AG04450 (cell line): ENCODE measurements around the gene WRAP73. TPM values are rescaled to one million over a fixed set of nuclear protein-coding genes. Genes with fewer than 3 reads are reported as not detected.

Experiments used
- CTCF ChIA-PET: fragments of 300-600, 350-600 bp; formaldehyde crosslinking; extraction: SDS; loops from one replicate; lab custom pipeline; 2022; ENCODE audit warnings: antibody characterized with exemption, inconsistent platforms; lab: Charles Lee
- POLR2A ChIA-PET: fragments of 350-600 bp; formaldehyde crosslinking; extraction: SDS; loops from one replicate; lab custom pipeline; 2021; ENCODE audit warnings: antibody characterized with exemption, inconsistent platforms; lab: Yijun Ruan, JAX
- DNase-seq: peaks from one replicate; pipeline ENCODE4 v3.0.0-alpha.2; 2011; ENCODE audit warnings: low read depth, low spot score
- H3K27ac ChIP-seq: one replicate; pipeline ENCODE4 v1.5.1; 2012; ENCODE audit warnings: low read depth, low read length, control low read depth
- H3K27me3 ChIP-seq: one replicate; pipeline ENCODE4 v1.6.0; 2012; ENCODE audit warnings: low read length; ENCODE audit not compliant: control insufficient read depth, insufficient read depth
- H3K4me3 ChIP-seq: 2 replicates; pipeline ENCODE4 v1.5.1; 2011; ENCODE audit warnings: mild to moderate bottlenecking, low read depth, low read length, control low read depth
- H3K9me3 ChIP-seq: 2 replicates; pipeline ENCODE4 v1.5.1; 2012; ENCODE audit warnings: low read length; ENCODE audit not compliant: control insufficient read depth, insufficient read depth
- CTCF ChIP-seq: IDR thresholded peaks from 2 replicates; pipeline ENCODE4 v1.5.1; 2011; ENCODE audit warnings: low read depth, low read length, control low read depth, inconsistent platforms
- polyA plus RNA-seq: library from polyadenylated mRNA; depleted of rRNA; stranded (reverse); fragments of >200 nt; gene quantifications from 2 replicates; pipeline ENCODE4 v1.2.3, GENCODE V29; 2011

The WRAP73 gene
- polyA plus RNA-seq, 1 experiment, result 14.1 TPM

DNA sequence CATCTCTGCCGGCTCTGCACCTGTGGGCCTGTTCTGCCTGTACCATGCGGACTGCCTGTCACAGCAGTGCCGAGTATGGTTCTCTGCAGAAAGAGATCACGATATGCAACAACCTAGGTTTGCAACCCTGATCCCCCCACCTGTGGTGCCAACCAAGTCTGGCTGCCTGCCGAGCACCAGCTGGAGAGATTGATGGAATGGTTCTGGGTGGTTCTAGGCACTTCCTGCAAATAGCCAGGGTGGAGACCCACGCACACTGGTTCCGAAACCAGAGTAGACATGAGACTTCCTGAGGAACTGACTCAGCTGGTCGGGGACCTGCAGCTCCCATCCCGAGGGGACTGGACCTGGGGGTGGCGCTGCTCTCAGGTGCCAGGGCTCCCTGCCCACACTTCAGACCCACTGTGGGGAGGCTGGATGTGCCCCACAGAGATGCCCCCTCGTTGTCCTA lies 19.7 kb downstream of the WRAP73 start:
- no peak for TF ChIP-seq CTCF
- no peak overlapping the region for H3K27ac ChIP-seq
- ChIA-PET POLR2A (no interaction called here), CTCF (interaction anchor here (0.6 to 2.9 kb wide), 3 partner anchors 13 to 177 kb away, joined by 3 to 12 read pairs (median 3); no protein-coding TSS in a partner anchor)
- no peak overlapping the region for H3K4me3 ChIP-seq
- H3K27me3 ChIP-seq, result no peaks in the 10 kb centered on the region
- no peaks in the 10 kb centered on the region for H3K9me3 ChIP-seq
- no peak for DNase-seq

DNA sequence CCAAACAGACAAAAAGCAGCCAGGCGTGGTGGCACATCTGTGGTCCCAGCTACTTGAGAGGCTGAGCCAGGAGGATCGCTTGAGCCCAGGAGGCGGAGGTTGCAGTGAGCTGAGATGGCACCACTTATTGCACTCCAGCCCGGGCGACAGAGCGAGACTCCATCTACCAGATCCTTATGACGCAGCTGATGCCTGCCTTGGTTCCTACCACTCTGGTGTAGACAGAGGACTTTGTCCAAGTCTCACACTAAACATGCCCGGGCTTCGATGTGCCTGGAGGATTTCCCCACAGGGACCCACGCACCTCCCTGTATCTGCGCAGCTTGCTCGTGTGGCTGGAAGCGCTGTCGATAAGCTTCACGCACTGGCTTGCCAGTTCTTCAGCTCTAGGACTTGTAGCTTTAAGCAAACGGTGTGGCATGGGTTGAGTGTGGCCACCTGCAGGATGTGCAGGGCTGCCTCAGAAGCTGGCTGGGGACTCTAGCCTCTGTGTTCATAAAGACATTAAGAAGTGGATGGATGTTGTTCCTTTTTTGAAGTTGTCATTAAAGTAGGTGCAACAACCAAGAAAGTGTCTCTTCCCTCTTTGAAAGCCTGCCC lies 20.2 kb downstream of the WRAP73 start:
- no peaks in the 10 kb centered on the region for H3K27me3 ChIP-seq
- H3K27ac ChIP-seq, result no peak overlapping the region
- POLR2A ChIA-PET, result no interaction called here
- no peaks in the 10 kb centered on the region for H3K9me3 ChIP-seq
- no peak overlapping the region for H3K4me3 ChIP-seq
- no peak for DNase-seq
- no peak for TF ChIP-seq CTCF
- CTCF ChIA-PET, result interaction anchor here (0.6 to 2.9 kb wide), 3 partner anchors 10 to 176 kb away, joined by 3 to 16 read pairs (median 12); no protein-coding TSS in a partner anchor

DNA sequence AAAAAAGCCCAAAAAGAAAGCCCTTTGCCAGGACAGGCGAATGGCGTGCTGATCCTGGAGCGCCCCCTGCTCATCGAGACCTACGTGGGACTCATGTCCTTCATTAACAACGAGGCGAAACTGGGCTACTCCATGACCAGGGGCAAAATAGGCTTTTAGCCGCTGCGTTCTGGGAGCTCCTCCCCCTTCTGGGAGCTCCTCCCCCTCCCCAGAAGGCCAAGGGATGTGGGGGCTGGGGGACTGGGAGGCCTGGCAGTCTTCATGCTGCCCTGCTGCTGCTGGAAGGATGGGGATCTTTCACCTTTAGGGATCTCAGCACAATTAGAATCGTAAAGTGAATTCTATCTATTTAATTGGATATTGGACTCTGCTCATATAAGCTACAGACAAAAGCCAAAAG lies 21.5 kb downstream of the WRAP73 start:
- ChIA-PET POLR2A (interaction anchor here (1.2 kb wide), 1 partner anchor 53 kb away, joined by 3 read pairs; no protein-coding TSS in a partner anchor), CTCF (interaction anchor here (0.5 to 2.9 kb wide), 3 partner anchors 9 to 203 kb away, joined by 3 to 16 read pairs (median 12); no protein-coding TSS in a partner anchor)
- no peaks in the 10 kb centered on the region; the same call in 1 of the 2 replicates for H3K9me3 ChIP-seq
- no peak for DNase-seq
- H3K4me3 ChIP-seq, result no peak overlapping the region
- TF ChIP-seq CTCF, result no peak
- no peak overlapping the region for H3K27ac ChIP-seq
- no peaks in the 10 kb centered on the region for H3K27me3 ChIP-seq

DNA sequence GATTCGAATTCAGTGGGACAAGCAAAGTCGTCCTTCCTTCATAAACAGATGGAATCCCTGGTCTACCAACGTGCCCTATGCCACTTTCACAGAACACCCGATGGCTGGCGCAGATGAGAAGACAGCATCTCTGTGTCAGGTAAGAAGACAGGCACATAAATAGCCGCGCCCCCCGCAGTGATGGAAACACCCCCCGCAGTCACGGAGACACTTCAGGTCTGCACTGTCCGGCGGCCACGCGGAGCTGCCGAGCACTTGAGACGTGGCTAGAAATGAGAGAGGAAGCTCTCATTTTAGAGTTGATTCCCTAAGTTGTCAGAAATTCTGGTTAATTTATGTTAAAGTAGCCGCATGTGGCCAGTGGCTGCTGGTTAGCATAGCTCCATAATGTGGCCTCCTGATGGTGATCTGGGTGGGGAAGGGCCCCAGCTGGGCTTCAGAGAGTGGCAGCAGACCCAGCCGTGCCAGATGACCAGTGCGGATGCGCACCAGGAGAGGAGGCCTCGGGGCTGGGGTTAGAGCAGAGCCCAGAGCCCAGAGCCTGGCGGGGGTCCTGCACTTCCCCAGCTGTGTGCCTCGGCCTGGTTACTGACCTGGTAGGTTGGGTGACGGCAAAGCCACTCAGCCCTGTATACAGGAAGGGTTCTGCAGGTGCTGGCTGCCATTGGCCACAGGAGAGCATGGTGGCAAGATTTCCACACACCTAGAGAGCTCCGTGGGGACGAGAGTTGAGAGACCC lies 22.2 kb downstream of the WRAP73 start:
- Histone ChIP-seq H3K27ac (no peak overlapping the region), H3K27me3 (no peaks in the 10 kb centered on the region), H3K4me3 (no peak overlapping the region), H3K9me3 (no peaks in the 10 kb centered on the region; the same call in 1 of the 2 replicates)
- ChIA-PET CTCF (interaction anchor here (0.7 to 2.9 kb wide), 3 partner anchors 8 to 174 kb away, joined by 3 to 16 read pairs (median 12); no protein-coding TSS in a partner anchor), POLR2A (interaction anchor here (1.2 kb wide), 1 partner anchor 54 kb away, joined by 3 read pairs; no protein-coding TSS in a partner anchor)
- no peak for TF ChIP-seq CTCF
- no peak for DNase-seq
